GM19397 (cell line): ENCODE measurements around the gene SCYGR1.
"Not testable (repeated sequence)": the region's sequence is repeated elsewhere in the genome, so short reads cannot be mapped to it uniquely, and the experiment has no call there.

Experiments
- ATAC-seq: cut with Tn5 transposase; IDR thresholded peaks from one replicate; pipeline ENCODE4 v1.9.1; 2021; ENCODE audit warnings: mild to moderate bottlenecking, moderate library complexity; ENCODE audit not compliant: unreplicated experiment

SCYGR1 gene

GRCh38 chr2:227404585-227405271 lies 17.0 kb upstream of the SCYGR1 start:
- no peak for ATAC-seq

- no peak for ATAC-seq
These were observed 15.2 kb upstream of the SCYGR1 start for GRCh38 chr2:227402959-227403358.

- no peak for ATAC-seq
These were observed 14.6 kb upstream of the SCYGR1 start for GRCh38 chr2:227402321-227402720.

- ATAC-seq, result no peak
These were observed 13.8 kb upstream of the SCYGR1 start for GRCh38 chr2:227401550-227401949.

DNA sequence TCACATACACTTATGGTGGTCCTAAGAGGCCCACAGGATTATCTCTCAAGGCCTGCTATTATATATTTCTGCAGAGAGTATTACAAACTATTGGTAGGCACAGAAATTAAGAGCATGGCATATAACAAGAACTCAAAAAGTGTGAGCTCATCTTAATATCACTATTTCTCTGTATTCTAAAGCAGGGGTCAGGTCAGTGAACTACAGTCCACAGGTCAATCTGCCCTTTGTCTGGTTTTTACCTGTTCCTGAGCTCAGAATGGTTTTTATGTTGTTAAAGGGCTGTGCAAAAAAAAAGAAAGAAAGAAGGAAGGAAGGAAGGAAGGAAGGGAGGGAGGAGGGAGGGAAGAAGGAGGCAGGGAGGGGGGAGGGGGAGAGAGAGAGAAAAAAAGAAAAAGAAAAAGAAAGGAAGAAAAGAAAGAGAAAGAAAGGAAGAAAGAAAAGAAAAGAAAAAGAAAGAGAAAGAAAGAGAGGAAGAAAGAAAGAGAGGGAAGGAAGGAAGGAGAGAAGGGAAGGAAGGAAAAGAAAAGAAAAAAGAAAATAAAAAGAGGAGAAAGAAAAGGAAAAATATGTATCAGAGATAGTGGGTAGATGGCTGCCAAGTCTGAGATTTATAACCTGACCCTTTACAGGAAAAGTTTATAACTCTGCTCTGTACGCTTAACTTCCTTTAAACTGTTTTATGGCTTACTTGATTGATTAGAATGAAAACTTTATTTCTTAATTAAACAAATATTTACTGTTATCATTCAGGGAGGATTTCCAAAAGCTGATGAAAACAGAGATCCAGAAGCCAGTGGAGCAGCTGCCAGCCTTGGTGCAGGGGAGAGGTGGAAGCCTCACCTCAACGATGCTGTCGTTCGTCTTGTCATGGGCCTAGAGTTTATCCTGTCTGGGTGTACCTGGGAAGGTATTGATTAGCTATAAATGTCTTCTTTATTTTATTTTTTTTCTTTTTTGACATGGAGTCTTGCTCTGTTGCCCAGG lies 11.2 kb upstream of the SCYGR1 start:
- ATAC-seq, result no peak

- ATAC-seq, result no peak
These were observed 9.8 kb upstream of the SCYGR1 start for GRCh38 chr2:227397562-227397961.

- no peak for ATAC-seq
These were observed 7.8 kb upstream of the SCYGR1 start for GRCh38 chr2:227395556-227395955.

- no peak for ATAC-seq
These were observed 6.7 kb upstream of the SCYGR1 start for GRCh38 chr2:227394401-227394800.

DNA sequence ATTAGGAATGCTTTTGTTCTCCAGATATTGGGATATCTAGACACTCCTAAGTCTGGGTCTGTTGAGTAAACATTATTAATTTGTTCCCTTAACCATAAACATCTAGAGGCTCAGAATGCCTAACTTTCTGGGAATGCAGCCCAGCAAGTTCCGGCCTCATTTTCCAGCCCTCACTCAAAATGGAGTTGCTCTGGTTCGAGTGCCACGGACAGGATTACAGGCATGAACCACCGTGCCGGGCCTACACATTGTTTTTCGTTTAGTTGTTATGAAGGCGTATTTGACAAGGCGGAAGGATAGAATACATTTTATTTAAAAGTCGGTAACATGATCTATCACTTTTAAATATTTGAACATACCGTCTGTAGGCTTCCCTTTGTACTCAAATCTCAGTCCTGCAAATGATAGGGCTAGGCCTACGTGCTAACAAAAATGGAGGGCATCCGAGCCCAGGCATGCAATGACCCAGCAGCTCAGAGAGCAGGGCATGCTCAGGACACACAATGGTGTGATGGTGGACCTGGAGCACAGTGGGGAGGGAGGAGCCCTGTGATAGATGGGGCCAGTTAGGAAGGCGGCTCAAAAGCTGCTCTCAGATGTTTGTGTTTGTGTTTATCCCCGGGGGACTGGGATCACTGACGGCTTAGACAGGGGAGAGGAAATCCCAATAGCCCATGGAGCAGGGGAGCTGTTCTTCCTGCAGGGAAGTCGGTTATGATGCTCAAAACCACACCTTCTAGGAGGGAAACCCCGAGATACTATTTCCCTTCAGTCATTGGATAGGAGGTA lies 2.9 kb upstream of the SCYGR1 start:
- no peak for ATAC-seq

- no peak for ATAC-seq
These were observed 1.9 kb upstream of the SCYGR1 start for GRCh38 chr2:227389661-227390060.

DNA sequence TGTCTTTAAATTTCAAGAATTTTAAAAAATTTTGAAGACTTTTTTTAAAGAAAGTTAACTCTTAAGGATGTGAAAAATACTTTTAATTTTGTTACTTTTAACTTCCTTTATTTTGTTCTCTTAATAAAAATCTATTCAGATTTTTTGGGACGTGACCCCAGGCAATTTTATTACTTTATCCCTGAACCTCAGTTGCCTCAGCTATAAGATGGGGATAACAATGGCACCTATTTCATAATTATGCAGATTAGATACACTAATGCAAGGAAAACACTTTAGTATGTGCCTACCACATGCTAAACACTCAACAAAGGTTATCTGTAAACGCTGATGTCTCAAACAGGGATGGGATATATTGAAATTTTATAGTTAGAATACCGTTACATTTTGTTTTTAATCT lies 1.5 kb upstream of the SCYGR1 start:
- no peak for ATAC-seq

DNA sequence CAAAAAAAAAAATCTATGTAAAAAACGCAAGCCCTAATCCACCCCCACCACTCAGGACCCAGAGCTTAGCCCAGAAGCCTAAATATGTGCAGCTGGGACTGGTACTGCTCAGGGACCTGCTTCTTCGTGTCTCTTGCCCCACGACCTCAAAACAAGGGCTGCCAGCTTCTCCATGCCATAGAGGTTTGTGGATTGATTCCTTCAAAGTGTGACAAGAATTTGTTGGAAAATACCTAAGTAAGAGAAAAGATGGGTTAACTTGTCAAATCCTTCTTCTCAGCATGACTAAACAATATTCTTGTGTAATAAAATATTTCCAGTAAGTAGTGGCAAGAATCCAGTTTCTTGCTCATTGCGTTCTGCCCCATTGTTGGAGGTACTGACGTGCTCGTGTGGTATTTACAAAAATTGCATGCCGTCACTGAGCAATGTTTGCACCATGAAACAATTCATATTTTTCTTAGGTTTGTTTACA lies 825 bp upstream of the SCYGR1 start:
- no peak for ATAC-seq

DNA sequence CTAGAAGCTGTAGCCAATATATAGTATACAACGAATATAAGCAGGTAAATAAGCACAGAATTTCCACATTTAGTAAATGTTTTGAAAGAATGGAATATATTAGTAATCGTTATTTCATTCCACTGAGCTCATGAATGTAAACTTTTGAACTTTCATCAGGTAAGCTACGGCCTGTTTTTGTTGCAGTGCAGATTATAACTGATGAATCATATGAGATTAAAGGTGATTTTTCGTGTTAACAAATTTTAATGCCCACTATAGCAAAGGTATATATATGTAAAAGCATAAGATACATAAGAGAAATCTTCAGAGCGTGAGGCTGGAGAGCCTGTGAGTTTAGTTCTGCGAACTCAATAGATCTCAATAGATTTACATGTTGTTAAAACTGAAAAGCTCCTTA lies 1.1 kb downstream of the SCYGR1 start:
- no peak for ATAC-seq

GRCh38 chr2:227383686-227384085 lies 4.1 kb downstream of the SCYGR1 start:
- no peak for ATAC-seq

DNA sequence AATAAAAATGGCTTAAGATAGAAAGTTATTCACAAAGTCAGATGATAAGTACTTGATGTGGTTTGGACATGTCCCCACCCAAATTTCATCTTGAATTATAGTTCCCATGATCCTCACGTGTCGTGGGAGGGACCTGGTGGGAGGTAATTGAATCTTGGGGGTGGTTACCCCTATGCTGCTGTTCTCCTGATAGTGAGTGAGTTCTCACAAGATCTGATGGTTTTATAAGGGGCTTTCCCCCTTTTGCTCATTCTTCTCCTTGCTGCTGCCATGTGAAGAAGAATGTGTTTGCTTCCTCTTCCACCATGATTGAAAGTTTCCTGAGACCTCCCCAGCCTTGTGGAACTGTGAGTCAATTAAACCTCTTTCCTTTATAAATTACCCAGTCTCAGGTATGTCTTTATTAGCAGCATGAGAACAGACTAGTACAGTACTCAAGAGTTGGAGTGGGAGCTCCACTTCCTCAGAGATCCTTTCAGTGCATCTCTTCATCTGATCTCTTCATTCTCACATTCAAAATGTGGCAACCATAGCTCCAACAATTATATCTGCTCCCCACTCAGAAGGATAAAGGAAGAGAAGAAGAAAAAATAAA lies 5.4 kb downstream of the SCYGR1 start:
- ATAC-seq, result not testable (repeated sequence)

- ATAC-seq, result no peak
These were observed 8.7 kb downstream of the SCYGR1 start, which contains the start of gene TM4SF20 for GRCh38 chr2:227379095-227379494. TSS of gene TM4SF20 (minus strand) at chr2:227379306. CDS start at chr2:227379268, 38 bp downstream.

DNA sequence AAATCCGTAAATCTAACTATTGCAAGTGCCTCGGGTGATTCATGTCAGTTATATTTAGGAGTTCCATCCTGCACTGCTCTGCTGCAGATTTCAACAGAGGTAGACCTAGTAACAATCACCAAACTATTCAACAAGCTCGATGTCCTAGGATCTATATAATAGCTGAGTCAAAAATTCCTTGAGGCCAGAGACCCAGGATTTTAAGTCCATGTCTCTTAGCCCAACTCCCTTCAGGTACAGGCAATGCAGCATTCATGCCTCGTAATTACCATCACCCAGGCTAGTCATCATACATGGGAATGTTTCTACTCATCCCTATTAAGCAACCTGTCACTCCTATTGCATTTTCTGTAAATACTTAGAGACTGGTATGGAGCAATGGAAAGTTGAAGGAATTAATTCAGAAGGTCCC lies 9.4 kb downstream of the SCYGR1 start:
- no peak for ATAC-seq

DNA sequence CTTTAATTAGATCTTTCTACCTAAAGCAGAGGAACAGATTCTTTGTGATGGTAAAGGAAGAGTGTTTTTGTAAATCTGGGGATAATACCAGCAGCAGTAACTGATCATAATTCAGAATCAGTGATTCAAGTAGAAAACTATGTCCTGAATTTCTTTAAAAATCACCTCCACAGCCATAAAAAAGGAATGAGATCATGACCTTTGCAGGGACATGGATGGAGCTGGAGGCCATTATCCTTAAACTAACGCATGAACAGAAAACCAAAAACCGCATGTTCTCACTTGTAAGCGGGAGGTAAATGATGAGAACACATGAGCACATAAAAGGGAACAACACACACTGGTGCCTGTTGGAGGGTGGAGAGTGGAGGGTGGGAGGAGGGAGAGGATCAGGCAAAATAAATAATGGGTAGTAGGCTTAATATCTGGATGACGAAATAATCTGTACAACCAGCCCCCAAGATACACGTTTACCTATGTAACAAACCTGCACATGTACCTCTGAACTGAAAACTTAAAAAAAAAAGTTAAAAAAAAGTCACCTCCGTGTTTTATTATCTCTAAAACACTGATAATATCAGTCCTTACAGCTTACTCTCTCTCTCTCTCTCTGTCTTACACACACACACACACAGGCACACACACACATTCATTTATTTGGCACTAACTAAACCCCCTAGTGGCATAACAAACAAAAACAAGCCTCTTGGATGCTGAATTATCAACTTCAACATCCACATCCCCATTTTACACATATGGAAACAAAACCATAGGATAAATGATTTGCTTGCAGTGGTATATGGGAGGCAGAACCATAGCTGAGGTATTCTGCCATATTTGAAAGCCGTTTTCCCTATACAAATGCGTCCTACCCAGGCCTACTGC lies 10.0 kb downstream of the SCYGR1 start:
- ATAC-seq, result no peak

- no peak for ATAC-seq
These were observed 10.9 kb downstream of the SCYGR1 start for GRCh38 chr2:227376656-227377396.
